ENCODE data around the gene PRMT9.

PRMT9 gene

DNA sequence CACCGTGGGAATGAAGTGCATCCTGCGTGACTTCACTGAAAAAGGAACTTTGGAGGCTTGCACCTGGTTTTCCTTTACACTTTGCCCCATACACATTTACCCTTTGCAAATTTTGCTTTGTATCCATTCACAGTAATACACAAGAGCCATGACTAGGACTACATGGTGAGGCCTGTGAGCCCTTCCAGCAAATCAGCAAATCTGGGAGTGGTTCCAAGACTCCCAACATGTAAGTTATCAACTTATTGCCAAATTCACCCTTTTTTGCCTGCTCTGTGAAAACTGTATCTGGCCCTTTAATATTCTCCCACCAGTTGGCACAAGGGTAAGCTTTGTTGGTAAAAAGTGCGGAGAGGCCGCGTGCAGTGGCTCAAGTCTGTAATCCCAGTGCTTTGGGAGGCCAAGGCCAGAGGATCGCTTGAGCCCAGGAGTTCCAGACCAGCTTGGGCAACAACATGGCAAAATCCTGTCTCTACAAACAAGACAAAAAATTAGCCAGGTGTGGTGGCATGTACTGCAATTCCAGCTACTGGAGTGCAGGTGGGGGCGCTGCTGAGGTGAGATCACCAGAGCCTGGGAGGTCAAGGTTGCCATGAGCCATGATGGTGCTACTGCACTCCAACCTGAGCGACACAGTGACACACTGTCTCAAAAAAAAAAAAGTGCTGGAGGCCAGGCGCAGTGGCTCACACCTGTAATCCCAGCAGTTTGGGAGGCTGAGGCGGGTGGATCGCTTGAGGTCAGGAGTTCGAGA lies 5.0 kb downstream of the PRMT9 start:
- TF ChIP-seq, protein P1, sequence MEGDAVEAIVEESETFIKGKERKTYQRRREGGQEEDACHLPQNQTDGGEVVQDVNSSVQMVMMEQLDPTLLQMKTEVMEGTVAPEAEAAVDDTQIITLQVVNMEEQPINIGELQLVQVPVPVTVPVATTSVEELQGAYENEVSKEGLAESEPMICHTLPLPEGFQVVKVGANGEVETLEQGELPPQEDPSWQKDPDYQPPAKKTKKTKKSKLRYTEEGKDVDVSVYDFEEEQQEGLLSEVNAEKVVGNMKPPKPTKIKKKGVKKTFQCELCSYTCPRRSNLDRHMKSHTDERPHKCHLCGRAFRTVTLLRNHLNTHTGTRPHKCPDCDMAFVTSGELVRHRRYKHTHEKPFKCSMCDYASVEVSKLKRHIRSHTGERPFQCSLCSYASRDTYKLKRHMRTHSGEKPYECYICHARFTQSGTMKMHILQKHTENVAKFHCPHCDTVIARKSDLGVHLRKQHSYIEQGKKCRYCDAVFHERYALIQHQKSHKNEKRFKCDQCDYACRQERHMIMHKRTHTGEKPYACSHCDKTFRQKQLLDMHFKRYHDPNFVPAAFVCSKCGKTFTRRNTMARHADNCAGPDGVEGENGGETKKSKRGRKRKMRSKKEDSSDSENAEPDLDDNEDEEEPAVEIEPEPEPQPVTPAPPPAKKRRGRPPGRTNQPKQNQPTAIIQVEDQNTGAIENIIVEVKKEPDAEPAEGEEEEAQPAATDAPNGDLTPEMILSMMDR (IDR thresholded peaks at IDR 0.05; ENCODE audit: borderline replicate concordance, insufficient read depth, low read depth, low read length): peak; percentile 35; the same call in 1 of the 2 replicates
- no peak overlapping the region for H3K4me3 ChIP-seq (ENCODE audit: low read depth, low read length)

DNA sequence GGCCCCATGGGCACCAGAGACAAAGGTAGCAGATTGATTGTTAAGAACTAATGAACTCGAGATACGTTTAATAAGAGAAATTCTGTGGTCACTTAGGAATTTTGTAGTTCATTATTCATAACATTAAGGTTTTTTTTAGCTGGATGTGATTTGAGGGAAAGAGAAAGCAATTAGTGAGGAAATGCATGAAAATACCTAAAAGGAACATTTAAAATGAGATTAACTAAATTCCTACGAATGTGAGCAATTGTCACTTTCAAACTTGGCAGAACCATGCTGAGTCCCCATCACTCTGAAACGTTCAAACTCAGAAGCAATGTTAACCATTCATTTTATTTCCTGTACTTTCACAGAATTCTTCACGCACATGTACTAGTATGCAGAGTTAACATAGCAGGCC lies 5.9 kb downstream of the PRMT9 start:
- TF ChIP-seq, protein P1 (IDR thresholded peaks at IDR 0.05; ENCODE audit: borderline replicate concordance, insufficient read depth, low read depth, low read length): no peak

DNA sequence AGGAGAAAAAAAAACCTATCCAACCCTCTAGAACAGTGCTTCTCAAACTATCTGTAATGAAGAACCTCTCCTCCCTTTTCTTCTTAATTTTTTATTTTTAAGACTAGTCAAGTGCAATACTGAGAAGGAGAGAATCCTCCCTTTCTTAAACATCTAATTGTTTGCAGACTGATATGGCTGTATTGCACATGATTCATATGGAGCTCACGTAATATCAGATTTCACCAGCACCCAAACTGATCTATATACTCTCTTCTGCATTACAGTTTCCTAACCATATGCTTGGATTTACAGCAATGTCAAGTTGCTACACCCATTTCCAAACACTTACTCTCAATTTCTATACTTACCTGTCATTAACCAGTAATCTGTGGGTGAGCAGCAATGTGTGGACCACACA lies 9.5 kb downstream of the PRMT9 start:
- H3K4me3 ChIP-seq (ENCODE audit: low read depth, low read length): no peak overlapping the region
- TF ChIP-seq, protein P1 (IDR thresholded peaks at IDR 0.05; ENCODE audit: borderline replicate concordance, insufficient read depth, low read depth, low read length): no peak

More for the DNA sequence above, 5.9 kb downstream of the PRMT9 start:
- H3K4me3 ChIP-seq (ENCODE audit: low read depth, low read length): no peak overlapping the region

DNA sequence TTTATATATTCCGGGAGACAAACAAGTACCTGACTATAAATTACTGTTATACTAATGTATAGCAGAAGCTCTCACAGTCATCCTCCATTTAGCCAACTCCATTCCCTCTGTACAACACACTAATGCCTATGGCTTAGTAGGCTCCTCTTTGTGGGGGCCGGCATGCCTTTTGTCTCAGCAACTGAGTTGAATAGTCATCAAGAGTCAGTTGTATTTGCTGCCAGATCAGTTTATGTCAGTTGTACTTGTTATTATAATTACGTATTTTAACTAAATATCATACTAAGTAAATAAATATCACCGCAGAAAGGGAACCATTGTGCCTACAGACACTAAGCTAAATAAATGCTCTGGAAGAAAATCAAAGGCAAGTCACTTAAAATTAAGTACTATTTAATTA lies 9.9 kb downstream of the PRMT9 start:
- no peak overlapping the region for H3K4me3 ChIP-seq (ENCODE audit: low read depth, low read length)
- TF ChIP-seq, protein P1 (IDR thresholded peaks at IDR 0.05; ENCODE audit: borderline replicate concordance, insufficient read depth, low read depth, low read length): no peak

DNA sequence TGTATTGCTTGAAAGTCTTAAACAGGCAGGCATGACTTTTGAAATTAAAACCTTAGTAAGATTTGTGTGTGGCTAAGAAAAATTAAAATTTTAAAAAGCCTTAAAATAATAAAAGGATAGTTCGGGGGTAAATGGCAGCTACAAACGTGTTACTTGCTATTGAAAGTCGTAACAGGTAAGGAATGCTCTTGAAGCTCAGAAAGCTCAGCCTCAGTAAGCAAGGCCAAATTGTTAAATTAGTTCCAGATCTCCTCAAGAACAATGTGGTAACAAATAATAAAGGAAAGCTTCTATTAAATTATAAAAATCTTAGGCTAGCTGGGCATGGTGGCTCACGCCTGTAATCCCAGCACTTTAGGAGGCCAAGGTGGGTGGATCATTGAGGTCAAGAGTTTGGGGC lies 25.5 kb downstream of the PRMT9 start:
- TF ChIP-seq, protein P1 (IDR thresholded peaks at IDR 0.05; ENCODE audit: borderline replicate concordance, insufficient read depth, low read depth, low read length): no peak
- H3K4me3 ChIP-seq (ENCODE audit: low read depth, low read length): no peak overlapping the region

DNA sequence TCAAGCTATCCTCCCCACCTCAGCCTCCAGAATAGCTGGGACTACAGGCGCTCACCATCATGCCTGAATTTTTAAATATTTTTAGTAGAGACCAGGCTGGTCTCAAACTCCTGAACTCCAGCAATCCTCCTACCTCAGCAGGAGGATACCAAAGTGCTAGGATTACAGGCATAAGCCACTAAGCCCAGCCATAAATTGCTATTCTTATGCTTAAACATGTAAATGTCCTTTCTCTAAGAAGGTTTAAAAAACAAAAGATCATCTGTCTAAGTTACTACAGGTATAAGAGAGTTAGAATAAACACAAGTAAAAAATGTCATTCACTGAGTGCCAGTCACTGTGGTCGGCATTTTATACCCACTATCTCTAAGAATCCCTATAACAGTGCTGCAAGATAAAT lies 28.3 kb downstream of the PRMT9 start:
- H3K4me3 ChIP-seq (ENCODE audit: low read depth, low read length): no peak overlapping the region
- TF ChIP-seq, protein P1 (IDR thresholded peaks at IDR 0.05; ENCODE audit: borderline replicate concordance, insufficient read depth, low read depth, low read length): no peak

DNA sequence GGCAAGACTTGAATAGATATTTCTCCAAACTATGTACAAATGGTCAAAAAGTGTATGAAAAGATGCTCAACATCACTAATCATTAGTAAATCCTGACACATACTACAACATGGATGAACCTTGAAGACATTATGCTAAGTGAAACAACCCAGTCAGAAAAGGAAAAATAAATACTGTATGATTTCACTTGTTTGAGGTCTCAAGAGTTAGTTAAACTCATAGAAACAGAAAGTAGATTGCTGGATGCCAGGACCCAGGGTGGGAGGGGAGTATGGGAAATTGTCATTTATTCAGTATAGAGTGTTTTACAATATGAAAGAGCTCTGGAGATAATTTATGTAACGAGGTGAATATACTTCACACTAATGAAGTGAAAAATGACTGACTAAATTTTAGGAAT lies 32.4 kb downstream of the PRMT9 start:
- H3K4me3 ChIP-seq (ENCODE audit: low read depth, low read length): no peak overlapping the region
- TF ChIP-seq, protein P1 (IDR thresholded peaks at IDR 0.05; ENCODE audit: borderline replicate concordance, insufficient read depth, low read depth, low read length): no peak
